ENCODE measurements around the gene CNTRL. TPM values are rescaled to one million over a fixed set of nuclear protein-coding genes. Genes with fewer than 3 reads are reported as not detected.

The CNTRL gene
- total RNA-seq, 6 experiments from 2014 or later, result 3.8 to 10.4 (median 8.8) TPM

DNA sequence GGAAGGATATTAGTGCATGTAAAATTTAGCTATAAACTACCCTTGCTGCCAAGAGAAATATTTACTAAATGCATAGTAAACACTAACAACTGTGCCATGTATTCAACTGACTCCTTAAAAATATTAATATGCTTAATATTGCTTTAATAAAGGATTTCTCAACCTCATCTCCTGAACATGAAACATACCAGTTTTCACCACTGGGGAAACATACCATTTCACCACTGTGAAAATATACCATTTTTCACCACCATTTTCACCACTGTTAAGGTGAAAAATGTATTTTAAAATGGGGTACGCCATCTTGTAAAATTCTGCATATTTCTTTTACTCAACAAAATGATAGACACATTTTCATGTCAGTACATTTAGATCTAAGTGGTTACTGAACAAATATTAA, 122.4 kb downstream of the CNTRL start:
- TF ChIP-seq, protein P1, sequence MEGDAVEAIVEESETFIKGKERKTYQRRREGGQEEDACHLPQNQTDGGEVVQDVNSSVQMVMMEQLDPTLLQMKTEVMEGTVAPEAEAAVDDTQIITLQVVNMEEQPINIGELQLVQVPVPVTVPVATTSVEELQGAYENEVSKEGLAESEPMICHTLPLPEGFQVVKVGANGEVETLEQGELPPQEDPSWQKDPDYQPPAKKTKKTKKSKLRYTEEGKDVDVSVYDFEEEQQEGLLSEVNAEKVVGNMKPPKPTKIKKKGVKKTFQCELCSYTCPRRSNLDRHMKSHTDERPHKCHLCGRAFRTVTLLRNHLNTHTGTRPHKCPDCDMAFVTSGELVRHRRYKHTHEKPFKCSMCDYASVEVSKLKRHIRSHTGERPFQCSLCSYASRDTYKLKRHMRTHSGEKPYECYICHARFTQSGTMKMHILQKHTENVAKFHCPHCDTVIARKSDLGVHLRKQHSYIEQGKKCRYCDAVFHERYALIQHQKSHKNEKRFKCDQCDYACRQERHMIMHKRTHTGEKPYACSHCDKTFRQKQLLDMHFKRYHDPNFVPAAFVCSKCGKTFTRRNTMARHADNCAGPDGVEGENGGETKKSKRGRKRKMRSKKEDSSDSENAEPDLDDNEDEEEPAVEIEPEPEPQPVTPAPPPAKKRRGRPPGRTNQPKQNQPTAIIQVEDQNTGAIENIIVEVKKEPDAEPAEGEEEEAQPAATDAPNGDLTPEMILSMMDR (IDR thresholded peaks at IDR 0.05), result peak; percentile 57
- DNase-seq, result no peak
- no peaks in the 10 kb centered on the region for H3K9me3 Mint-ChIP-seq
- no peaks in the 10 kb centered on the region for H3K27me3 Mint-ChIP-seq (ENCODE audit: insufficient read depth)
- peaks cover 6% of the 10 kb centered on the region; the same call in 1 of the 2 replicates for H3K36me3 Mint-ChIP-seq (ENCODE audit: low read depth)
- H3K27ac Mint-ChIP-seq, result no peak overlapping the region
- 0 out of 2 replicates have a peak overlapping the region, but pooled peaks have one; percentile 30 for H3K4me3 Mint-ChIP-seq
- H3K4me1 Mint-ChIP-seq (ENCODE audit: low read depth), result peaks cover 85% of the 10 kb centered on the region

DNA sequence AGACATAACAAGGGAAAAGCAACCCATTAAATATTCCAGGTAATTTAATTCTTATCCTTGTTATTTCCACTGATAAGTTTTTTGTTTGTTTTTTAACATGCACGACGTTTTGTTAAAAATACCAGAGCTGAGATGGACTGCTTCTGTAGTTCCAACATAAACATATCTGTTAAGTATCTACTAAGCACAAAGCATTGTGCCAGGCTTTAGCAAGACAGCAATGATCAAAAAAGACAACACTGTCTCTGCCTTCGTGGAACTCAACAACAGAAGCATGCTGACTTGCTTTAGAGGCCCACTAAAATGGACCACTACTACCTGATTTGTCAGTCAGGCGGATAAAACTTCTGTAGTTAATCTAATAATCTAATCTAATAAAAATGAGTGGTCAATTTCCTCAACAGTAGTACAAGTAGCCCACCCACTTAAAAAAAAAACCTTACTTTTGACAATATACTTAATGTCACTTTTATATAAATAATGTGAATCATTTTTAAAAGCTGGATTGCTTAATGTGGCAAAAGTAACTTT, 123.8 kb downstream of the CNTRL start:
- TF ChIP-seq, protein P1 (IDR thresholded peaks at IDR 0.05), result no peak
- H3K27me3 Mint-ChIP-seq (ENCODE audit: insufficient read depth), result no peaks in the 10 kb centered on the region
- H3K27ac Mint-ChIP-seq, result peak overlapping the region; percentile 9; the same call in 1 of the 2 replicates
- no peaks in the 10 kb centered on the region for H3K9me3 Mint-ChIP-seq
- peaks cover 79% of the 10 kb centered on the region for H3K4me1 Mint-ChIP-seq (ENCODE audit: low read depth)
- H3K36me3 Mint-ChIP-seq (ENCODE audit: low read depth), result peaks cover 6% of the 10 kb centered on the region; the same call in 1 of the 2 replicates
- no peak for DNase-seq
- H3K4me3 Mint-ChIP-seq, result peak overlapping the region; percentile 94

DNA sequence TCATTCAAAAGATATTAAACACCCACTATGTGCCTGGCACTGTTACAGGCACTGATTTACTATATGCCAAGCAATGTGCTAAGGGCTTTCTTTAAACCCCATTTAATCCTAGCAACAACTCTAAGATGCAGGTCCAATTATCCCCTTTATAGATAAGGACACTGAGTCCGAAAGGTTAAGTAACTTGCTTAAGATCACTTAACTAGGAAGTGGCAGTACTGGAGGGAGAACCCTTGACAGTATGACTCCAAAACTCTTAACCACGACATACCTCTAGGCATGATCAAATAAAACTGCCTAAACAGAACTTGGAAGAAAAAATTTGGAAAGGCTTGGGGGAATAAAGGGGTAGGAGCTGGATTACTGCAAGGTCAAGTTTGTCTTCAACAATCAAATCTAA, 125.2 kb downstream of the CNTRL start:
- H3K27ac Mint-ChIP-seq, result peak overlapping the region; percentile 83
- DNase-seq, result peak; percentile 9

DNA sequence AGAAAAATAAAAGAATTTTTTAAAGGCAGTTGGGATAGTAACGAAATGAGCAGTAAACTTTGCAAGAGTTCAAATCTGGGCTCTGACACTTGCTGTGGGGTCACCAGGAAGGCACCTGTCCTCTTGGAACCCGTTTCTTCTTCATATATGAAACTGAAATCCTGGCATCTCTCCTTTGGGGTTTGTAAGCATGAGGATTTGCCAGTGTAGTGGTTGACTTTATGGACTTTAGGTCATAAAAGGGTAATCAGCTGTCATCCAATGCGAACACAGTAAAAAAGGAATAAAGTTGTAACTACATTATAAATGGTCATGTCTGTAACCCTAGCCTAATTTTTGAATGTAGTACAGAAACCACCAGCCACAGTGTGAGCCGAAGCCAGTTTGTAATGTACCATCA, 125.6 kb downstream of the CNTRL start:
- DNase-seq, result no peak
- Mint-ChIP-seq H3K27ac (peak overlapping the region; percentile 83), H3K36me3 (ENCODE audit: low read depth) (peaks cover 6% of the 10 kb centered on the region; the same call in 1 of the 2 replicates), H3K9me3 (no peaks in the 10 kb centered on the region), H3K4me3 (peak overlapping the region; percentile 94), H3K4me1 (ENCODE audit: low read depth) (peaks cover 68% of the 10 kb centered on the region), H3K27me3 (ENCODE audit: insufficient read depth) (no peaks in the 10 kb centered on the region)
- TF ChIP-seq, protein P1 (IDR thresholded peaks at IDR 0.05), result no peak

More for the DNA sequence above, 125.2 kb downstream of the CNTRL start:
- no peaks in the 10 kb centered on the region for H3K9me3 Mint-ChIP-seq
- no peaks in the 10 kb centered on the region for H3K27me3 Mint-ChIP-seq (ENCODE audit: insufficient read depth)
- H3K4me3 Mint-ChIP-seq, result peak overlapping the region; percentile 94
- peaks cover 72% of the 10 kb centered on the region for H3K4me1 Mint-ChIP-seq (ENCODE audit: low read depth)
- TF ChIP-seq, protein P1 (IDR thresholded peaks at IDR 0.05), result no peak
- H3K36me3 Mint-ChIP-seq (ENCODE audit: low read depth), result peaks cover 6% of the 10 kb centered on the region; the same call in 1 of the 2 replicates

DNA sequence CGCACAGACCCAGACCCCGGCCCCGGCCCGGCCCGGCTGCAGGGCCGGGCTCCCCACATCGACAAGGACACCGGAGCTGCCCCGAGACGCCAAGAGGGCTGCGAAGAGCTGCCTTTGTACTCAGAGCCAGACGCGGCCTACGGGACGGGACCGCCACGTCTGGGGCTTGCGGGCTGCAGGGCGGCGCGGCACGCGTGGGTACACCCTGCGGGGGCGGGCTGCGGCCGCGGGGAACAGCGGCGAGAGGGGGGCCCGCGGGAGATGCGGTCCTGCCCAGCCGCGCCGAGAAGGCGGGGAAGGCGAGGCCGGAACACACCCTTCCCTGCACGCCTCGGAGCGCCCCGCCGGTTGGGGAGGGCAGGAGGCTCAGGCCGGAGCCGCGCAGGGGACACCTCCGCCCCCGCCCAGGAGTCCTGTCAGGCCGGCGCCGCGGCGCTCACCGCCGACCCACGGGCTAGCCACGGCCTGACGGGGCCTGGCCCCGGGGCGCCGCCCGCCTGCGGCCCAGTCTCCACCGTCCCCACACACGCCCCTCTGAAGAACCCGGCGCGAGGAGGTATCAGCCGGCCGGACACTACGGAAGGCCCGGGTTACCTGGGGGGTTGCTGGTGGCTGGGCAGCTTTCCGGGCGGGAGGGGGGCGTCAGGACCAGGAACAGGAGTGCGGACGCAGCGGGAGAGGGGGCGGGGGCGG, 126.4 kb downstream of the CNTRL start:
- H3K9me3 Mint-ChIP-seq, result no peaks in the 10 kb centered on the region
- peak overlapping the region; percentile 88 for H3K27ac Mint-ChIP-seq
- H3K4me3 Mint-ChIP-seq, result peak overlapping the region; percentile 94
- no peaks in the 10 kb centered on the region for H3K27me3 Mint-ChIP-seq (ENCODE audit: insufficient read depth)
- peaks cover 61% of the 10 kb centered on the region for H3K4me1 Mint-ChIP-seq (ENCODE audit: low read depth)
- no peak for DNase-seq
- peaks cover 6% of the 10 kb centered on the region; the same call in 1 of the 2 replicates for H3K36me3 Mint-ChIP-seq (ENCODE audit: low read depth)
- TF ChIP-seq, protein P1 (IDR thresholded peaks at IDR 0.05), result no peak
